Subcutaneous adipose tissue (tissue), 4 donors: ENCODE measurements around the gene PITPNM1. TPM values are rescaled to one million over a fixed set of nuclear protein-coding genes. Genes with fewer than 3 reads are reported as not detected.

Experiments used
- total RNA-seq, 4 donors: library from RNA; depleted of rRNA; stranded (reverse); fragments of >200 nt; gene quantifications; one replicate each; pipeline ENCODE4 v1.1.0, GENCODE V29; 2016
- TF ChIP-seq, protein P1 (sequence below): fragments of 450-650 bp; IDR thresholded peaks from one replicate; pipeline ENCODE4 v1.5.1; 2016; ENCODE audit warnings: low read depth, mild to moderate bottlenecking, control low read depth, antibody characterized with exemption, moderate library complexity

Gene PITPNM1
- 10 to 100 TPM in 3 of 4 donors, 1 to 10 TPM in 1; 9.2 to 14.9 (median 11.9) TPM for total RNA-seq

DNA sequence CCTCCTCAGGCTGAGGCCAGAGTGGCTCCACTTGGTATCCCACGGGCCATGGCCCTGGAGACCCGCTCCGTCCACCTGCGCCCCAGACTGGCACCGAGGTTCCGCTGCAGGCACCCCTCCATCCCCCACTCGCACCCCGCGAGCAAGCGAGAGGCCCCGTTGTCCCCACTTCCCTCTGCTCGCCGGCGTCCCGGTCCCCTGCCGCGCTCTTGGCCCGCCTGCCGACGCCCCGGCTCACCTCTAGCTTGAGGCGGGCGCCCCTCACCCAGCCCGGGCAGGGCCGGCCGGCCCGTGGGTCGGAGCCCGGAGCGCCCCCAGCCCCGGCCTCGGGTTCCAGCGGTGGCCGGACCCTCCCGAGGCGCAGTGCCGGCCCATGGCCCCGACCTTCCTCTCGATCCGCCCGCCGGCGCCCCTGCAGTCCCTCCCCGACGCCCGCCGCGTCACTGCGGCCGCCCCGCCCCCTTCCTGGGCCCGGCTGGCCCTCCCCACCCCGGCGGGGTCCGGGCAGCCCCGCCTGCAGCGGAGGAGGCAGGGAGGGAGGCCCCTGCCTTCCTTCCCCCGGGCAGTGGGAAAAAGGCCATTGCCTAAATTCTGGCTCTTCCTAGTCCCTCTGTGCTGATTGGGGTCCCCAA lies at the start of gene PITPNM1:
Gene PITPNM1 (minus strand): TSS at position 414 of the 632 bp plus-strand sequence. CDS start 1,183 bp downstream, outside the sequence.
- TF ChIP-seq, protein P1, sequence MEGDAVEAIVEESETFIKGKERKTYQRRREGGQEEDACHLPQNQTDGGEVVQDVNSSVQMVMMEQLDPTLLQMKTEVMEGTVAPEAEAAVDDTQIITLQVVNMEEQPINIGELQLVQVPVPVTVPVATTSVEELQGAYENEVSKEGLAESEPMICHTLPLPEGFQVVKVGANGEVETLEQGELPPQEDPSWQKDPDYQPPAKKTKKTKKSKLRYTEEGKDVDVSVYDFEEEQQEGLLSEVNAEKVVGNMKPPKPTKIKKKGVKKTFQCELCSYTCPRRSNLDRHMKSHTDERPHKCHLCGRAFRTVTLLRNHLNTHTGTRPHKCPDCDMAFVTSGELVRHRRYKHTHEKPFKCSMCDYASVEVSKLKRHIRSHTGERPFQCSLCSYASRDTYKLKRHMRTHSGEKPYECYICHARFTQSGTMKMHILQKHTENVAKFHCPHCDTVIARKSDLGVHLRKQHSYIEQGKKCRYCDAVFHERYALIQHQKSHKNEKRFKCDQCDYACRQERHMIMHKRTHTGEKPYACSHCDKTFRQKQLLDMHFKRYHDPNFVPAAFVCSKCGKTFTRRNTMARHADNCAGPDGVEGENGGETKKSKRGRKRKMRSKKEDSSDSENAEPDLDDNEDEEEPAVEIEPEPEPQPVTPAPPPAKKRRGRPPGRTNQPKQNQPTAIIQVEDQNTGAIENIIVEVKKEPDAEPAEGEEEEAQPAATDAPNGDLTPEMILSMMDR: no peak

DNA sequence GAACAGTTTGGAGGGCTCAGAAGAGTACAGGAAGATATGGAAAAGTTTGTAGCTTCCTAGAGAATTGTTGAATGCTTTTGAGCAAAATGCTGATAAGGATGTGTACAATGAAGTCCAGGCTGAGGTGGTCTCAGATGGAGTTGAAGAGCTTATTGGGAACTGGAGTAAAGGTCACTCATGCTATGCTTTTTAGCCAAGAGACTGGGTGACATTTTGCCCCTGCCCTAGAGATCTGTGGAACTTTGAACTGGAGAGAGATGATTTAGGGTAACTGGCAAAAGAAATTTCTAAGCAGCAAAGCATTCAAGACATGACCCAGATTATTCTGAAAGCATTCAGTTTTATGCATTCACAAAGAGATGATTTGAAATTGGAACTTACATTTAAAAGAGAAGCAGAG lies 46.0 kb upstream of the PITPNM1 start:
- TF ChIP-seq, protein P1: no peak

- TF ChIP-seq, protein P1: no peak
These were observed 43.5 kb upstream of the PITPNM1 start for GRCh38 chr11:67548555-67549110.

DNA sequence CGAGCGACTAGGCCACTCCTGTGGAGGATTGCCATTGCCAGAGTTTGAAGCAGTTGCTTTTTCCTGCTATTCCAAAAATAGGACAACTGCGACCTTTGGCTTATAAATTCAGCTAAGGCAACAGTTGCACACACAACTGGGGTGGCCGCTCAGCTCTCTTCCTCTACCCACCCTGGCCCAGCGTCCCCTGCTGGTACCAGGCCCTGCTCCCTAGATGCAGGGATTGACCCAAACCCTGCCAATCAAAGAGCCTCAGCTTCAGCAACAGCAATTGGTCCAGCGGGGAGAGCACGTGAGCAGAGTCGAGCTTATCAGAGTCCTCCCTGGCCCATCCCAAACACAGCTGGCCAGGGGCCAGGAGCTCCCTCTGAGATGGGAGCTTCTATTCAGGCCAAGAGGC lies 40.1 kb upstream of the PITPNM1 start:
- TF ChIP-seq, protein P1: no peak

DNA sequence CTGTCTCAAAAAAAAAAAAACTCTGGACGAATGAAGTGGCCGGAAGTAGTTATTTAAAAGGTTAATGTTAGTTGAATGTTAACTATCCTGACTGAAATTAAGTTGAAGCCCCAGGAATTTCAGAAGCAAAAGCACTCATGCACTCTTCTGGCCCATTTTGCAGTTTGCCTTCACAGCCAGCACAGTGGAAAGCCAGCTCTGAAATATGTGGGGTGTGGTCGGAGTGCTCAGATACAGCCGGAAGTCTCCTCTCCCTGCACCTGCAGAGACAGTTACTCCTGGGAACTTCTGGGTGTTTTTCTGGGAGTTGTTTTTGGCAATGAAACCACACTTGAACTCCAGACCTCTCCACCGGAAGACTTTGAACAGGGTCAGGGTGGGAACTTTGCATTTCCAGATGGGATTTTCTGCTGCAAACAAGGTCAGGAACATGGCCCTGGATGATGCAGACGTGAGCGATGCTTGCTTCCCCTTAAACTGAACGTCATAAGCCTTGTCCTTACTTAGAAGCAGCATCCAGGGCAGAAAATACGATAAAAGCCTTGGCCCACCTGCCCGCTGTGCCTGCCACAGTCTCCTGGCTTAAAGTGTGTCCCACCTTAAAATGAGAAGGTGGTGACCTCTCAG lies 39.6 kb upstream of the PITPNM1 start:
- TF ChIP-seq, protein P1: no peak

- TF ChIP-seq, protein P1: no peak
These were observed 38.4 kb upstream of the PITPNM1 start for GRCh38 chr11:67543585-67543984.

GRCh38 chr11:67542971-67543370 lies 37.8 kb upstream of the PITPNM1 start:
- TF ChIP-seq, protein P1: no peak
